ENCODE measurements around the gene SAFB2.

- TF ChIP-seq POLR2A (IDR thresholded peaks at IDR 0.05) (no peak), POLR2AphosphoS5 (IDR thresholded peaks at IDR 0.05) (no peak), CTCF (IDR thresholded peaks at IDR 0.05) (no peak)
Measured at GRCh38 chr19:5652261-5652660, 29.7 kb upstream of the SAFB2 start.
